Fibroblast of lung (primary cell): ENCODE data around the gene DUS3L.

Source experiments
- CTCF ChIP-seq, 2 donors: IDR thresholded peaks in 1 of 2; conservative IDR thresholded peaks in 1 of 2; 1 replicate in 1 of 2; 2 replicates in 1 of 2; pipeline ENCODE4 v1.5.1; 2011 to 2012; ENCODE audit warnings: low read length in 2 of 2, control low read depth in 1 of 2, inconsistent platforms in 1 of 2, low read depth in 1 of 2, mild to moderate bottlenecking in 1 of 2
- EZH2 ChIP-seq: IDR thresholded peaks from 2 replicates; pipeline ENCODE4 v1.5.1; 2012; ENCODE audit warnings: low read length, control low read depth, mild to moderate bottlenecking; ENCODE audit errors: missing control alignments

GRCh38 chr19:5782322-5782721 lies 8.6 kb downstream of the DUS3L start:
- TF ChIP-seq CTCF (conservative IDR thresholded peaks at IDR 0.05 in 1 of 2, IDR thresholded peaks at IDR 0.05 in 1 of 2; ENCODE audit: low read depth in 1 of 2, low read length in 2 of 2) (no peak), EZH2 (no peak)
